Fibroblast of the aortic adventitia (primary cell): ENCODE results near the gene TOR1B. TPM values are rescaled to one million over a fixed set of nuclear protein-coding genes. Genes with fewer than 3 reads are reported as not detected.
A peak's percentile ranks its signal among the peaks of the same experiment; 100 is the strongest.
"Not testable (repeated sequence)": the region's sequence is repeated elsewhere in the genome, so short reads cannot be mapped to it uniquely, and the experiment has no call there.

Experiments
- DNase-seq: peaks from one replicate; pipeline ENCODE4 v3.0.0-alpha.2; 2010; ENCODE audit warnings: low read depth
- H3K4me3 ChIP-seq: 2 replicates; pipeline ENCODE4 v1.5.1; 2011; ENCODE audit warnings: low read depth, mild to moderate bottlenecking, control low read depth, low read length, moderate library complexity
- CTCF ChIP-seq: IDR thresholded peaks from 2 replicates; pipeline ENCODE4 v1.5.1; 2011; ENCODE audit warnings: mild to moderate bottlenecking, low read length, control low read depth, inconsistent platforms; ENCODE audit not compliant: insufficient read depth
- total RNA-seq: library from RNA; depleted of rRNA; stranded (reverse); fragments of >200 nt; gene quantifications from 2 replicates; pipeline ENCODE4 v1.2.3, GENCODE V29; 2012; ENCODE audit warnings: low replicate concordance

The TOR1B gene
- total RNA-seq, 1 donor = 24.9 TPM

DNA sequence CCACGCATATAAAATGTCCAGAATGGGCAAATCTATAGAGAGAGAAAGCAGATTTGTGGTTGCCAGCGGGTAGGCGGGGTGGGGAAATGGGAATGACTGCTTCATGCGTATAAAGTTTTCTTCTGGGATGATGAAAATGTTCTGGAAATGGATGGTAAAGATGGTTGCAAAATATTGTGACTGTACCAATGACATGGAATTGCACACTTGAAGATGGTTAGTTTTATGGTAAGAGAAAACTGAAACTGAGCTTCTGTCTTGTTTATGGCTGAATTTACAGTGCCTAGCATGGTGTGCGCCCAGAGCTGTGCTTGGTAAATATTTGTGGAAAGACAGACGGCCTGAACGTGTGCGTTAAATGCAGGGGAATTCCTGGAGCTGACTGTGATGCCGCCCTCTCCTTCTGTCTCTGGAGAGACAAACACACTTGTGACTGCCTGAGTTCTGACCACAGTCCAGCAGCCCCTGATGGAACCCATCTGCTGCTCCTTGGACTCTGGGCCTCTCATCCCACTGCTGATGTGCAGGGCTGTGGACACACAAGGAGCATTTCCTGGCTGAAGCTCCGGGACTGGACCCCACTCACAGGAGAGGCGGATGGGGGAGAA is 41.6 kb upstream of the TOR1B start:
- H3K4me3 ChIP-seq = no peak overlapping the region
- TF ChIP-seq CTCF = no peak
- peak; percentile 87 for DNase-seq

DNA sequence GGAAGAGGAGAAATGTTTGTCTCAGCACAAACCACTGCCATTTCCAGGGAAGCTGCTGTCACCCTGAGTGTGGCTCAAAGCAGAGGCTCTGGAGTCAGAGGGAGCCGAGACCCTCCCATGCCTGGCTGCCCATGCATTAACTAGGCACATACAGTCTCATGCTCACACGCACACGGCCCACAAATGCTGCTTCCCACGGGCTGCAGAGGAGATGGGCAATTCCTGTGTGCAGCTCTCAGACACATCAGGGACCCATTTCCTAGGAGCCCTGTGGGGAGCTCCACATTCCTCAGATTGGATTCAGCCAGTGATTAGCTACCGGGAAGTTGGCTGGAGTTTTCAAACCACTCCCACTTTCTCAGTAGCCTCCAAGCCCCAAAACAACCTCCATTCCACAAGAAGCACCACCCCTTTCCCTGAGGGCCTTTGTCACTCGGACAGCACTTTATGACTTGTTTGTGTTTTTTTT is 41.0 kb upstream of the TOR1B start:
- no peak overlapping the region for H3K4me3 ChIP-seq
- DNase-seq = peak; percentile 90
- no peak for TF ChIP-seq CTCF

DNA sequence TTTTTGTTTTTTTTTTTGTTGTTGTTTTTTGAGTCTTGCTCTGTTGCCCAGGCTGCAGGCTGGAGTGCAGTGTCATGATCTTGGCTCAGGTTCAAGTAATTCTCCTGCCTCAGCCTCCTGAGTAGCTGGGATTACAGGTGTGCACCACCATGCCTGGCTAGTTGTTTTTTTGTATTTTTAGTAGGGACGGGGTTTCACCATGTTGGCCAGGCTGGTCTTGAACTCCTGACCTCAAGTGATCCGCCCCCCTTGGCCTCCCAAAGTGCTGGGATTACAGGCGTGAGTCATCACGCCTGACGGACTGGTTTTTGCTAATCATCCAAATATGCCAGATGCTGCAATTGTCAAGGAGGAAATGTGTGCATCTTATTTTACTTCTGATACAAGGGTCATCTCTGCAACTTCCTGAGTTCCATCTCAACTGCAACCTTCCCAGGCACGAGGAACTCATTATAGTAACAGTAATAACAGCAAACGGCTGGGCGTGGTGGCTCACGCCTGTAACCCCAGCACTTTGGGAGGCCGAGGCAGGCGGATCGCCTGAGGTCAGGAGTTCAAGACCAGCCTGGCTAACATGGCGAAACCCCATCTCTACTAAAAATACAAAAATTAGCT is 40.5 kb upstream of the TOR1B start:
- DNase-seq = peak; percentile 93
- not testable (repeated sequence) for H3K4me3 ChIP-seq

- no peak overlapping the region for H3K4me3 ChIP-seq
- DNase-seq = peak; percentile 96
- TF ChIP-seq CTCF = no peak
These were observed 39.7 kb upstream of the TOR1B start for GRCh38 chr9:129762985-129763926.

GRCh38 chr9:129765764-129766317 is 37.1 kb upstream of the TOR1B start:
- H3K4me3 ChIP-seq = no peak overlapping the region
- TF ChIP-seq CTCF = no peak
- DNase-seq = no peak

DNA sequence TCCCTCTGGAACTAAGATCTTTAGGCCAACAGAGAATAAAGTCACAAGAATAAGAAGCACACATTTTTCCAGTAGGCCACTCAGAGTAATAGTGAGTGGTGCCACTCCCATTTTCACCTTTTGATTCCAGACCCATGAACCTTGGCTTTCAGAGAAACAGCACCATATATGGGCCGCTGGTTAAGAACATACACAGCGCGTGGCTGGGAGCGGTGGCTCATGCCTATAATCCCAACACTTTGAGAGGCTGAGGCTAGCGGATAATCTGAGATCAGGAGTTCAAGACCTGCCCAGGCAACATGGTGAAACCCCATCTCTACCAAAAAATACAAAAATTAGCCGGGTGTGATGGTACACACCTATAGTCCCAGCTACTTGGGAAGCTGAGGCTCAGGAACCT is 34.5 kb upstream of the TOR1B start:
- H3K4me3 ChIP-seq = no peak overlapping the region
- DNase-seq = no peak
- TF ChIP-seq CTCF = no peak

DNA sequence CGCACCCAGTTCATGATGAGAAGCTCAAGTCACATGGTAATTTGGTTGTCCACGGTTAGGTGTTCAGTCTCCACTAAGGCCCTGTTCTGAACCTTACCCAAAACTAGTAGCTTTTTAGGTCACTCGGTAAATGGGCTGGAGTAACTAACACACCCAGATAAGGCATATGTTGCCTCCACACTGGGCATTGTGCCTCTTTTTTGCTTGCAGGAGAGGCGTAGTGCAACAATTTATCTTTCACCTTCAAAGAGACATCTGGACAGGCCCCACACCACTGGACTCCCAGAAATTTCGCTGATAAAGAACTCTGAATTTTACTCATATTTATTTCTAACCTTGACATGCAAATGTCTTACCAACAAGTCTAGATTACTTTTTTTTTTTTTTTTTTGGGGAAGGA is 33.3 kb upstream of the TOR1B start:
- peak; percentile 56 for DNase-seq

More for the DNA sequence above, 33.3 kb upstream of the TOR1B start:
- TF ChIP-seq CTCF = no peak
- H3K4me3 ChIP-seq = no peak overlapping the region
